Keratinocyte (primary cell): Measurements from ENCODE around the gene SNAI3. TPM values are rescaled to one million over a fixed set of nuclear protein-coding genes. Genes with fewer than 3 reads are reported as not detected.

Source experiments
- DNase-seq: peaks from one replicate; pipeline ENCODE4 v3.0.0-alpha.2; 2011; ENCODE audit warnings: low read depth, missing footprints, low spot score
- FAIRE-seq: peaks from 2 replicates; lab custom pipeline; 2011; peaks lifted over from hg19 to GRCh38; lab: Jason Lieb, UNC
- H2AFZ ChIP-seq: 2 replicates; pipeline ENCODE4 v1.6.0; 2012; ENCODE audit warnings: low read length, control low read depth, inconsistent platforms; ENCODE audit not compliant: control insufficient read depth
- H3K27ac ChIP-seq: 2 replicates; pipeline ENCODE4 v1.5.1; 2011; ENCODE audit warnings: low read length; ENCODE audit not compliant: control insufficient read depth, insufficient read depth
- H3K27me3 ChIP-seq: 3 replicates; pipeline ENCODE4 v1.6.0; 2011; ENCODE audit warnings: low read length; ENCODE audit not compliant: control insufficient read depth, insufficient read depth; ENCODE audit errors: extremely low read depth
- H3K36me3 ChIP-seq, 2 experiments: 2 replicates in 1 of 2; 3 replicates in 1 of 2; pipeline ENCODE4 v1.5.1; 2011; ENCODE audit warnings: low read length in 2 of 2, mild to moderate bottlenecking in 1 of 2; ENCODE audit not compliant: control insufficient read depth in 2 of 2, insufficient read depth in 2 of 2; ENCODE audit errors: extremely low read depth in 1 of 2
- H3K4me1 ChIP-seq: 3 replicates; pipeline ENCODE4 v1.5.1; 2011; ENCODE audit warnings: low read length; ENCODE audit not compliant: control insufficient read depth, insufficient read depth; ENCODE audit errors: extremely low read depth
- H3K4me2 ChIP-seq: 3 replicates; pipeline ENCODE4 v1.6.0; 2011; ENCODE audit warnings: low read depth, low read length; ENCODE audit not compliant: control insufficient read depth, insufficient read depth; ENCODE audit errors: extremely low read depth
- H3K4me3 ChIP-seq, 3 experiments: fragments of 200-600 bp in 1 of 3; sonication (generic) in 1 of 3; 2 replicates in 2 of 3; 3 replicates in 1 of 3; pipeline ENCODE4 v1.5.1; 2011 to 2016; ENCODE audit warnings: low read length in 3 of 3, mild to moderate bottlenecking in 3 of 3, control low read depth in 2 of 3, inconsistent platforms in 1 of 3, low read depth in 1 of 3, mixed read lengths in 1 of 3, mixed run types in 1 of 3, moderate library complexity in 1 of 3; ENCODE audit not compliant: control insufficient read depth in 2 of 3, insufficient read depth in 2 of 3; ENCODE audit errors: extremely low read depth in 1 of 3
- H3K79me2 ChIP-seq: 2 replicates; pipeline ENCODE4 v1.6.0; 2012; ENCODE audit warnings: low read length; ENCODE audit not compliant: control insufficient read depth, insufficient read depth
- H3K9ac ChIP-seq: 3 replicates; pipeline ENCODE4 v1.6.0; 2011; ENCODE audit warnings: low read length; ENCODE audit not compliant: control insufficient read depth, insufficient read depth; ENCODE audit errors: extremely low read depth
- H3K9me1 ChIP-seq: 3 replicates; pipeline ENCODE4 v1.6.0; 2011; ENCODE audit warnings: low read length; ENCODE audit not compliant: control insufficient read depth, insufficient read depth; ENCODE audit errors: extremely low read depth
- H3K9me3 ChIP-seq: 2 replicates; pipeline ENCODE4 v1.5.1; 2012; ENCODE audit warnings: low read depth, low read length; ENCODE audit not compliant: control insufficient read depth
- H4K20me1 ChIP-seq: 3 replicates; pipeline ENCODE4 v1.6.0; 2011; ENCODE audit warnings: low read length; ENCODE audit not compliant: control insufficient read depth, insufficient read depth; ENCODE audit errors: extremely low read depth
- CTCF ChIP-seq, 3 experiments: IDR thresholded peaks in 1 of 3; conservative IDR thresholded peaks in 1 of 3; optimal IDR thresholded peaks in 1 of 3; 2 replicates in 2 of 3; 3 replicates in 1 of 3; pipeline versions ENCODE3 to v1.5.1; 2011; ENCODE audit warnings: low read length in 3 of 3, mild to moderate bottlenecking in 3 of 3, moderate library complexity in 2 of 3, control low read depth in 1 of 3, inconsistent platforms in 1 of 3; ENCODE audit not compliant: insufficient read depth in 2 of 3; ENCODE audit errors: extremely low read depth in 1 of 3
- EZH2 ChIP-seq: IDR thresholded peaks from one replicate; pipeline ENCODE4 v1.6.1; 2012; ENCODE audit warnings: inconsistent platforms, mild to moderate bottlenecking, low read length, moderate library complexity
- dilution Hi-C: fragments of 300-500 bp; cut with MboI; formaldehyde crosslinking; loops from one replicate; pipeline ENCODE4 v1.7.0; 2020; ENCODE audit warnings: low sequenced_read_pairs; ENCODE audit not compliant: extremely low pct_ligation_motif_present
- polyA plus RNA-seq, 5 experiments: library from polyadenylated mRNA; depleted of rRNA in 3 of 5; stranded (reverse) in 3 of 5; stranded (forward) in 1 of 5; unstranded in 1 of 5; fragments of >200 nt; gene quantifications; 1 replicate in 1 of 5; 2 replicates in 3 of 5; 3 replicates in 1 of 5; pipeline versions ENCODE4 v1.2.1 to v1.2.3, GENCODE V29; 2011 to 2012; ENCODE audit warnings: missing spikeins in 2 of 5, low read depth in 1 of 5, low replicate concordance in 1 of 5

Gene SNAI3
- polyA plus RNA-seq, 1 donor (not counting 4 experiments of a cell fraction or from before 2014, with no cell fraction given), result not detected

GRCh38 chr16:88634994-88635670 is 51.2 kb downstream of the SNAI3 start:
- Histone ChIP-seq H4K20me1 (peaks cover 6% of the 10 kb centered on the region), H3K9me3 (no peaks in the 10 kb centered on the region), H3K4me3 (peak overlapping the region in 1 of 3 experiments; percentile 57), H3K9me1 (no peaks in the 10 kb centered on the region), H2AFZ (no peak overlapping the region), H3K4me1 (peaks cover 18% of the 10 kb centered on the region), H3K9ac (peak overlapping the region; percentile 47), H3K36me3 (peaks cover 0 to 9% of the 10 kb centered on the region in 2 experiments), H3K79me2 (no peaks in the 10 kb centered on the region), H3K4me2 (peak overlapping the region; percentile 71), H3K27me3 (peaks cover 45% of the 10 kb centered on the region), H3K27ac (no peak overlapping the region)
- DNase-seq (no peak), FAIRE-seq (no peak)
- dilution Hi-C loops, result no loop called here
- no peak for TF ChIP-seq EZH2
- peak in 1 of 3 experiments; percentile 5 for TF ChIP-seq CTCF (optimal IDR thresholded peaks at IDR 0.05 in 1 of 3, IDR thresholded peaks at IDR 0.05 in 1 of 3, conservative IDR thresholded peaks at IDR 0.05 in 1 of 3; ENCODE audit: extremely low read depth in 1 of 3, insufficient read depth in 2 of 3, low read length in 3 of 3)

GRCh38 chr16:88634141-88634993 is 51.9 kb downstream of the SNAI3 start:
- H3K4me1 ChIP-seq, result peaks cover 18% of the 10 kb centered on the region
- peak overlapping the region; percentile 28 to 57 (median 40) for H3K4me3 ChIP-seq
- no peaks in the 10 kb centered on the region for H3K79me2 ChIP-seq
- no peak overlapping the region for H2AFZ ChIP-seq
- DNase-seq (no peak), FAIRE-seq (no peak)
- H3K27me3 ChIP-seq, result peaks cover 38% of the 10 kb centered on the region
- H3K27ac ChIP-seq, result no peak overlapping the region
- H3K9me3 ChIP-seq, result no peaks in the 10 kb centered on the region
- dilution Hi-C loops, result no loop called here
- peaks cover 6% of the 10 kb centered on the region for H4K20me1 ChIP-seq
- TF ChIP-seq EZH2 (no peak), CTCF (optimal IDR thresholded peaks at IDR 0.05 in 1 of 3, IDR thresholded peaks at IDR 0.05 in 1 of 3, conservative IDR thresholded peaks at IDR 0.05 in 1 of 3; ENCODE audit: extremely low read depth in 1 of 3, insufficient read depth in 2 of 3, low read length in 3 of 3) (no peak)
- H3K4me2 ChIP-seq, result peak overlapping the region; percentile 71
- H3K36me3 ChIP-seq, result peaks cover 0 to 14% of the 10 kb centered on the region in 2 experiments
- H3K9me1 ChIP-seq, result no peaks in the 10 kb centered on the region
- peak overlapping the region; percentile 47 for H3K9ac ChIP-seq
